Measurements from ENCODE around the gene MED27. TPM values are rescaled to one million over a fixed set of nuclear protein-coding genes. Genes with fewer than 3 reads are reported as not detected.

MED27 gene
- total and polyA plus RNA-seq, 9 of the 15 experiments (the other 6 are each of a cell fraction or from before 2014, with no cell fraction given): 24.4 to 91.0 (median 36.1) TPM

GRCh38 chr9:132048201-132048600 lies 31.5 kb downstream of the MED27 start:
- ATAC-seq: no peak
- in situ Hi-C loops (cut with MboI): no loop called here
- Histone ChIP-seq H3K9me1 (ENCODE audit: control insufficient read depth, insufficient read depth, low read length) (no peaks in the 10 kb centered on the region), H3K36me3 (ENCODE audit: control insufficient read depth, insufficient read depth, low read length) (no peaks in the 10 kb centered on the region; the same call in 2 of the 3 replicates), H3K79me2 (ENCODE audit: control insufficient read depth, insufficient read depth, low read length) (peaks cover 16% of the 10 kb centered on the region; the same call in 2 of the 3 replicates), H3K27me3 (ENCODE audit: control insufficient read depth in 2 of 2, insufficient read depth in 2 of 2, low read length in 2 of 2) (no peaks in the 10 kb centered on the region), H4K20me1 (replicated peaks; ENCODE audit: control insufficient read depth, insufficient read depth, low read length) (peaks cover 13% of the 10 kb centered on the region; the same call in 1 of the 2 replicates), H3K4me2 (ENCODE audit: insufficient read depth, low read length) (no peak overlapping the region), H3K4me3 (no peak overlapping the region), H2AFZ (ENCODE audit: low read depth, low read length) (no peak overlapping the region), H3K4me1 (replicated peaks in 1 of 2; ENCODE audit: control insufficient read depth in 2 of 2, insufficient read depth in 2 of 2, low read length in 2 of 2) (peaks cover 0 to 12% of the 10 kb centered on the region in 2 experiments; a peak in 3 of 5 replicates), H3K27ac (ENCODE audit: extremely low read depth, low read depth, low read length) (no peak overlapping the region), H3K9me3 (replicated peaks; ENCODE audit: control insufficient read depth, insufficient read depth, low read depth, low read length) (no peaks in the 10 kb centered on the region), H3K9ac (ENCODE audit: insufficient read depth in 1 of 2, low read depth in 2 of 2, low read length in 2 of 2) (no peak overlapping the region)
- 88% methylated on average over 3 of the region's 3 CpGs for WGBS (ENCODE audit: insufficient coverage, low coverage, missing lambda C conversion rate)
- POLR2A ChIA-PET: no interaction called here
- FAIRE-seq: no peak
- CTCF ChIA-PET (ENCODE audit: low intra/inter-chr PET ratio): no interaction called here
- BruUV-seq (replicated peaks): no TSS peak
- DNase-seq (ENCODE audit: extremely low read depth in 1 of 4, low spot score in 3 of 4): no peak
- intact Hi-C loops (cut with micrococcal nuclease): no loop called here
- TF ChIP-seq MAFG (tag; conservative IDR thresholded peaks at IDR 0.05) (no peak), ZNF146 (CRISPR knock-in tag; IDR thresholded peaks at IDR 0.05; ENCODE audit: unreplicated experiment) (no peak), HDAC6 (IDR thresholded peaks at IDR 0.05; ENCODE audit: low read depth, low read length) (no peak), ETV1 (tag; conservative IDR thresholded peaks at IDR 0.05; ENCODE audit: low read depth) (no peak), ETV6 (IDR thresholded peaks at IDR 0.05; ENCODE audit: borderline replicate concordance in 1 of 2, low read depth in 2 of 2, low read length in 1 of 2) (no peak), ETV6 (CRISPR knock-in tag; IDR thresholded peaks at IDR 0.05; ENCODE audit: borderline replicate concordance) (no peak), BRF2 (IDR thresholded peaks at IDR 0.05; ENCODE audit: borderline replicate concordance, insufficient read depth, insufficient read length) (no peak), CLOCK (CRISPR knock-in tag; IDR thresholded peaks at IDR 0.05; ENCODE audit: borderline replicate concordance) (no peak), JUND (IDR thresholded peaks at IDR 0.05; ENCODE audit: borderline replicate concordance, low read depth, low read length) (no peak), JUND (tag; IDR thresholded peaks at IDR 0.05; ENCODE audit: borderline replicate concordance, low read depth, low read length) (no peak), MBD2 (IDR thresholded peaks at IDR 0.05; ENCODE audit: borderline replicate concordance, low read depth) (no peak), ZNF398 (CRISPR knock-in tag; IDR thresholded peaks at IDR 0.05) (no peak), GMEB1 (CRISPR knock-in tag; IDR thresholded peaks at IDR 0.05) (no peak), THAP7 (CRISPR knock-in tag; IDR thresholded peaks at IDR 0.05) (no peak), RB1 (IDR thresholded peaks at IDR 0.05; ENCODE audit: low read depth) (no peak)

All from K562 (cell line).